Fibroblast of pulmonary artery (primary cell): ENCODE results near the gene DCLRE1A.
"Not testable (repeated sequence)": the region's sequence is repeated elsewhere in the genome, so short reads cannot be mapped to it uniquely, and the experiment has no call there.

Experiments
- DNase-seq: peaks from one replicate; pipeline ENCODE4 v3.0.0-alpha.2; 2010; ENCODE audit warnings: low read depth
- H3K4me3 ChIP-seq: replicated peaks from 2 replicates; pipeline ENCODE4 v1.5.1; 2011; ENCODE audit warnings: low read depth, mild to moderate bottlenecking, control low read depth, low read length, moderate library complexity
- TF ChIP-seq, protein P1 (sequence below): IDR thresholded peaks from 2 replicates; pipeline ENCODE4 v1.5.1; 2011; ENCODE audit warnings: mild to moderate bottlenecking, control low read depth, low read length, inconsistent platforms; ENCODE audit errors: missing control alignments

Gene DCLRE1A

GRCh38 chr10:113822174-113822573 is 31.7 kb downstream of the DCLRE1A start:
- no peak for DNase-seq
- TF ChIP-seq, protein P1, sequence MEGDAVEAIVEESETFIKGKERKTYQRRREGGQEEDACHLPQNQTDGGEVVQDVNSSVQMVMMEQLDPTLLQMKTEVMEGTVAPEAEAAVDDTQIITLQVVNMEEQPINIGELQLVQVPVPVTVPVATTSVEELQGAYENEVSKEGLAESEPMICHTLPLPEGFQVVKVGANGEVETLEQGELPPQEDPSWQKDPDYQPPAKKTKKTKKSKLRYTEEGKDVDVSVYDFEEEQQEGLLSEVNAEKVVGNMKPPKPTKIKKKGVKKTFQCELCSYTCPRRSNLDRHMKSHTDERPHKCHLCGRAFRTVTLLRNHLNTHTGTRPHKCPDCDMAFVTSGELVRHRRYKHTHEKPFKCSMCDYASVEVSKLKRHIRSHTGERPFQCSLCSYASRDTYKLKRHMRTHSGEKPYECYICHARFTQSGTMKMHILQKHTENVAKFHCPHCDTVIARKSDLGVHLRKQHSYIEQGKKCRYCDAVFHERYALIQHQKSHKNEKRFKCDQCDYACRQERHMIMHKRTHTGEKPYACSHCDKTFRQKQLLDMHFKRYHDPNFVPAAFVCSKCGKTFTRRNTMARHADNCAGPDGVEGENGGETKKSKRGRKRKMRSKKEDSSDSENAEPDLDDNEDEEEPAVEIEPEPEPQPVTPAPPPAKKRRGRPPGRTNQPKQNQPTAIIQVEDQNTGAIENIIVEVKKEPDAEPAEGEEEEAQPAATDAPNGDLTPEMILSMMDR: no peak
- no peak overlapping the region for H3K4me3 ChIP-seq

DNA sequence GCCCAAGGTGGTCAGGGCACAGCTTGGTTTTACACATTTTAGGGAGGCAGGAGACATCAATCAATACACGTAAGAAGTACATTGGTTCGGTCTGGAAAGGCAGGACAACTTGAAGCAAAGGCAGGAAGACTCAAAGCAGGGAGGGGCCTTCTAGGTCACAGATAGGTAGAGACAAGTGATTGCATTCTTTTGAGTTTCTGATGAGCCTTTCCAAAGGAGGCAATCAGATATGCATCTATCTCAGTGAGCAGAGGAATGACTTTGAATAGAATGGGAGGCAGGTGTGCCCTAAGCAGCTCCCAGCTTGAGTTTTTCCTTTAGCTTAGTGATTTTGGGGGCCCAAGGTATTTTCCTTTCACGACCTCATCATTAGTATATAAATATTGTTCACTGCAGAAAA is 32.6 kb downstream of the DCLRE1A start:
- not testable (repeated sequence) for DNase-seq, H3K4me3 ChIP-seq

DNA sequence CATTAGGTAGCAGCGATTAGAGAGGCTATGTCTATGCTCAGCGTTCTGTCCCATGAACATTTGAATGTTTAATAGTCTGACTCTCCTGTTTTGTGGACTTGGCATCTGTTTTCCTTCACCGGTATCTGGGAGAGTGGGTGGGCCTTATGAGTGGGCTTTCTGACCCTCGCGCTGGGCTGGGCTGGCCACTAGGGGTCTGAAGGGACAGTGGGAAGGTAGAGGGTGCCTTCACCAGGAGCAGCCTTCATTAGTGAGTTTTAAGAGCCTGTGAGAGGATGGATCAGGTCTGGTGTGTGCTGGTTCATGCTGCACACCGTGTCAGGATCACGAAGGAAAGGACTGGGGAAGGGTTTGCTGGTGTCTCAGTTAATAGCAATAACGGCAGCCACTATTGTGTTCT is 33.4 kb downstream of the DCLRE1A start:
- DNase-seq: no peak

GRCh38 chr10:113819989-113820388 is 33.9 kb downstream of the DCLRE1A start:
- no peak overlapping the region for H3K4me3 ChIP-seq
- DNase-seq: no peak
- TF ChIP-seq, protein P1: no peak

More for the DNA sequence above, 33.4 kb downstream of the DCLRE1A start:
- H3K4me3 ChIP-seq: no peak overlapping the region
- TF ChIP-seq, protein P1: no peak

- not testable (repeated sequence) for DNase-seq, H3K4me3 ChIP-seq
Observed at GRCh38 chr10:113814700-113815099, 39.2 kb downstream of the DCLRE1A start.

- no peak for DNase-seq
- H3K4me3 ChIP-seq: no peak overlapping the region
- TF ChIP-seq, protein P1: no peak
Observed at GRCh38 chr10:113808168-113808567, 45.7 kb downstream of the DCLRE1A start.

- no peak for DNase-seq
- no peak overlapping the region for H3K4me3 ChIP-seq
- TF ChIP-seq, protein P1: no peak
Observed at GRCh38 chr10:113806503-113806902, 47.4 kb downstream of the DCLRE1A start.

DNA sequence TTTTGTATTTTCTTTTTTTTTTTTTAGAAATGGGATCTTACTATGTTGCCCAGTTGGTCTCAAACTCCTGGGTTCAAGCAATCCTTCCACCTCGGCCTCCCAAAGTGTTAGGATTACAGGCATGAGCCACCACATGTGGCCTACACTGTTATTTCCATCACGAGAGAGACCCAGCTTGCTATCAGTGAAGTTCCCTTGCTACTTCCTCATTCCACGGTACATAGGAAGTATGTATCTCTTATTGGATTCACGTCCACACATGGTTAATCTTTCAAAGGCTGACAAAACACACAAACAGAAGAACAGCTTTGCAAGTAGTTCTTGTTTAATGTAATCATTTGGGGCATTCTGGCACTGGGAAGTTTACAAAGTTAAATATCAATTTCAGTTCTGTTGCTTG is 50.9 kb downstream of the DCLRE1A start:
- no peak for DNase-seq
- TF ChIP-seq, protein P1: no peak
- no peak overlapping the region for H3K4me3 ChIP-seq
